H9 (cell line): ENCODE measurements around the gene SF3A2. TPM values are rescaled to one million over a fixed set of nuclear protein-coding genes. Genes with fewer than 3 reads are reported as not detected.

ENCODE experiments used
- DNase-seq: peaks from one replicate; pipeline ENCODE4 v3.0.0-alpha.2; 2017
- H2AFZ ChIP-seq: one replicate; pipeline ENCODE4 v1.6.1; 2013; ENCODE audit warnings: mild to moderate bottlenecking, low read length, control low read depth, moderate library complexity
- H2AK5ac ChIP-seq: 2 replicates; pipeline ENCODE4 v1.6.1; 2013; ENCODE audit warnings: low read length, control low read depth, mixed read lengths; ENCODE audit not compliant: insufficient read length
- H2BK120ac ChIP-seq: one replicate; pipeline ENCODE4 v1.6.1; 2013; ENCODE audit warnings: low read depth, mild to moderate bottlenecking, low read length, control low read depth, inconsistent platforms; ENCODE audit not compliant: poor library complexity, severe bottlenecking
- H2BK12ac ChIP-seq: 2 replicates; pipeline ENCODE4 v1.6.1; 2013; ENCODE audit warnings: low read length, control low read depth, mixed read lengths, low read depth; ENCODE audit not compliant: insufficient read length
- H2BK15ac ChIP-seq: 2 replicates; pipeline ENCODE4 v1.6.1; 2013; ENCODE audit warnings: low read depth, low read length, control low read depth
- H2BK20ac ChIP-seq: one replicate; pipeline ENCODE4 v1.6.1; 2013; ENCODE audit warnings: low read depth, mild to moderate bottlenecking, low read length, control low read depth, inconsistent platforms; ENCODE audit not compliant: poor library complexity, severe bottlenecking
- H2BK5ac ChIP-seq: 2 replicates; pipeline ENCODE4 v1.6.1; 2013; ENCODE audit warnings: low read length, control low read depth, mixed read lengths; ENCODE audit not compliant: insufficient read length
- H3K14ac ChIP-seq: 2 replicates; pipeline ENCODE4 v1.6.1; 2013; ENCODE audit warnings: low read length, control low read depth; ENCODE audit not compliant: insufficient read depth
- H3K18ac ChIP-seq: 2 replicates; pipeline ENCODE4 v1.6.1; 2013; ENCODE audit warnings: low read depth, mild to moderate bottlenecking, mixed read lengths, low read length, control low read depth; ENCODE audit not compliant: insufficient read length
- H3K23ac ChIP-seq: 2 replicates; pipeline ENCODE4 v1.6.1; 2013; ENCODE audit warnings: low read length, control low read depth, mixed read lengths, low read depth; ENCODE audit not compliant: insufficient read length
- H3K23me2 ChIP-seq: 2 replicates; pipeline ENCODE4 v1.6.1; 2013; ENCODE audit warnings: low read depth, mild to moderate bottlenecking, mixed read lengths, low read length, control low read depth; ENCODE audit not compliant: insufficient read length, poor library complexity, severe bottlenecking
- H3K27ac ChIP-seq: 2 replicates; pipeline ENCODE4 v1.5.1; 2013; ENCODE audit warnings: low read length, control low read depth, mixed read lengths, low read depth; ENCODE audit not compliant: insufficient read length
- H3K27me3 ChIP-seq: 2 replicates; pipeline ENCODE4 v1.6.1; 2013; ENCODE audit warnings: low read length, control low read depth, inconsistent platforms; ENCODE audit not compliant: insufficient read depth
- H3K4ac ChIP-seq: 2 replicates; pipeline ENCODE4 v1.6.1; 2013; ENCODE audit warnings: low read depth, mild to moderate bottlenecking, control low read depth, inconsistent platforms, low read length, moderate library complexity
- H3K4me1 ChIP-seq: 2 replicates; pipeline ENCODE4 v1.6.1; 2013; ENCODE audit warnings: low read length, control low read depth, inconsistent platforms; ENCODE audit not compliant: insufficient read depth
- H3K4me2 ChIP-seq: 2 replicates; pipeline ENCODE4 v1.6.1; 2013; ENCODE audit warnings: low read length, control low read depth, mixed read lengths; ENCODE audit not compliant: insufficient read length, insufficient read depth
- H3K56ac ChIP-seq: 2 replicates; pipeline ENCODE4 v1.6.1; 2013; ENCODE audit warnings: low read depth, mild to moderate bottlenecking, mixed read lengths, low read length, control low read depth; ENCODE audit not compliant: insufficient read length
- H3K79me1 ChIP-seq: 2 replicates; pipeline ENCODE4 v1.6.1; 2013; ENCODE audit warnings: low read depth, mild to moderate bottlenecking, moderate library complexity, low read length, control low read depth, inconsistent platforms; ENCODE audit not compliant: insufficient read depth, poor library complexity, severe bottlenecking
- H3K79me2 ChIP-seq: 2 replicates; pipeline ENCODE4 v1.6.1; 2013; ENCODE audit warnings: low read length, control low read depth, inconsistent platforms; ENCODE audit not compliant: insufficient read depth
- H3K9ac ChIP-seq: 2 replicates; pipeline ENCODE4 v1.6.1; 2013; ENCODE audit warnings: low read length, control low read depth, mixed read lengths; ENCODE audit not compliant: insufficient read length; ENCODE audit errors: extremely low read depth
- H3K9me3 ChIP-seq: one replicate; pipeline ENCODE4 v1.6.1; 2013; ENCODE audit warnings: low read depth, low read length, inconsistent platforms; ENCODE audit not compliant: control insufficient read depth
- H3T11ph ChIP-seq: one replicate; pipeline ENCODE4 v1.6.1; 2013; ENCODE audit warnings: mild to moderate bottlenecking, low read length, control low read depth, inconsistent platforms
- H4K20me1 ChIP-seq: one replicate; pipeline ENCODE4 v1.6.1; 2013; ENCODE audit not compliant: control insufficient read depth, insufficient read length, insufficient read depth
- H4K5ac ChIP-seq: 2 replicates; pipeline ENCODE4 v1.6.1; 2013; ENCODE audit warnings: low read depth, mild to moderate bottlenecking, mixed read lengths, low read length, control low read depth; ENCODE audit not compliant: insufficient read length
- H4K8ac ChIP-seq: replicated peaks from 2 replicates; pipeline ENCODE4 v1.6.1; 2013; ENCODE audit warnings: low read length, control low read depth, mixed read lengths, low read depth; ENCODE audit not compliant: insufficient read length
- H4K91ac ChIP-seq: 2 replicates; pipeline ENCODE4 v1.6.1; 2013; ENCODE audit warnings: low read depth, mild to moderate bottlenecking, moderate library complexity, mixed read lengths, low read length, control low read depth; ENCODE audit not compliant: insufficient read length
- H3K27ac Mint-ChIP-seq, 3 experiments: 2 replicates in 2 of 3; 3 replicates in 1 of 3; pipeline ENCODE4 v1.8.0; 2020 to 2021; ENCODE audit warnings: mixed read lengths in 3 of 3, mild to moderate bottlenecking in 1 of 3, moderate library complexity in 1 of 3
- H3K27me3 Mint-ChIP-seq: 2 replicates; pipeline ENCODE4 v1.8.0; 2021; ENCODE audit warnings: low read depth, mild to moderate bottlenecking, moderate library complexity, mixed read lengths
- H3K36me3 Mint-ChIP-seq, 3 experiments: 2 replicates in 2 of 3; 3 replicates in 1 of 3; pipeline ENCODE4 v1.8.0; 2020 to 2021; ENCODE audit warnings: low read depth in 3 of 3, mixed read lengths in 3 of 3; ENCODE audit not compliant: insufficient read depth in 1 of 3
- H3K4me1 Mint-ChIP-seq, 2 experiments: 2 replicates each; pipeline ENCODE4 v1.8.0; 2020; ENCODE audit warnings: mixed read lengths in 2 of 2
- H3K4me3 Mint-ChIP-seq, 2 experiments: 2 replicates in 1 of 2; 3 replicates in 1 of 2; pipeline ENCODE4 v1.8.0; 2020 to 2021; ENCODE audit warnings: mild to moderate bottlenecking in 2 of 2, mixed read lengths in 2 of 2, moderate library complexity in 1 of 2
- H3K9me3 Mint-ChIP-seq, 2 experiments: 2 replicates in 1 of 2; 3 replicates in 1 of 2; pipeline ENCODE4 v1.8.0; 2020; ENCODE audit warnings: mild to moderate bottlenecking in 2 of 2, mixed read lengths in 2 of 2, moderate library complexity in 1 of 2
- whole genome bisulfite sequencing: extraction: QIAGEN DNeasy Blood & Tissue Kit; methylation state at CpG from one replicate; pipeline ENCODE4 v1.1.7; 2013; ENCODE audit warnings: missing lambda C conversion rate, low lambda C conversion rate, mixed read lengths; ENCODE audit not compliant: insufficient read length; ENCODE audit errors: extremely low coverage; 5-methylcytosine and 5-hydroxymethylcytosine counted together
- total RNA-seq: library from RNA; stranded (reverse); gene quantifications from 2 replicates; pipeline ENCODE4 v1.2.1, GENCODE V29; 2021
- TF ChIP-seq, protein P1 (sequence below): fragments of 200-600 bp; sonication (generic); conservative IDR thresholded peaks from 3 replicates; pipeline ENCODE4 v1.8.0; 2021; ENCODE audit warnings: antibody characterized with exemption, mild to moderate bottlenecking

SF3A2 gene
- total RNA-seq, 1 experiment from 2014 or later: 166 TPM

- no CpG with 5 or more reads among the region's 43 CpGs for WGBS
- H3K23ac ChIP-seq: no peak overlapping the region
- no peak overlapping the region for H3K27ac ChIP-seq
- H2BK20ac ChIP-seq: no peak overlapping the region
- peak overlapping the region; percentile 61 for H3K4me2 ChIP-seq
- no peak overlapping the region for H3K18ac ChIP-seq
- no peak overlapping the region for H2BK5ac ChIP-seq
- H3K4ac ChIP-seq: no peak overlapping the region
- H3K9ac ChIP-seq: peak overlapping the region; percentile 70
- H3K79me1 ChIP-seq: no peaks in the 10 kb centered on the region
- DNase-seq: peak; percentile 34
- Mint-ChIP-seq H3K4me1 (peaks cover 22 to 33% of the 10 kb centered on the region in 2 experiments), H3K27ac (peak overlapping the region; percentile 89 to 97 (median 94); a peak in 6 of 7 replicates), H3K4me3 (peak overlapping the region; percentile 91 to 97), H3K36me3 (peaks cover 21 to 42% (median 28%) of the 10 kb centered on the region in 3 experiments), H3K27me3 (peaks cover 6% of the 10 kb centered on the region; the same call in 1 of the 2 replicates), H3K9me3 (no peaks in the 10 kb centered on the region; a peak in 3 of 5 replicates)
- no peaks in the 10 kb centered on the region for H3K9me3 ChIP-seq
- no peak overlapping the region for H3K56ac ChIP-seq
- no peak overlapping the region for H2BK15ac ChIP-seq
- no peaks in the 10 kb centered on the region for H3K27me3 ChIP-seq
- H4K8ac ChIP-seq: no peak overlapping the region
- peaks cover 24% of the 10 kb centered on the region; the same call in 1 of the 2 replicates for H3K79me2 ChIP-seq
- peaks cover 4% of the 10 kb centered on the region for H3K23me2 ChIP-seq
- H3K14ac ChIP-seq: no peak overlapping the region; the same call in 1 of the 2 replicates
- TF ChIP-seq, protein P1, sequence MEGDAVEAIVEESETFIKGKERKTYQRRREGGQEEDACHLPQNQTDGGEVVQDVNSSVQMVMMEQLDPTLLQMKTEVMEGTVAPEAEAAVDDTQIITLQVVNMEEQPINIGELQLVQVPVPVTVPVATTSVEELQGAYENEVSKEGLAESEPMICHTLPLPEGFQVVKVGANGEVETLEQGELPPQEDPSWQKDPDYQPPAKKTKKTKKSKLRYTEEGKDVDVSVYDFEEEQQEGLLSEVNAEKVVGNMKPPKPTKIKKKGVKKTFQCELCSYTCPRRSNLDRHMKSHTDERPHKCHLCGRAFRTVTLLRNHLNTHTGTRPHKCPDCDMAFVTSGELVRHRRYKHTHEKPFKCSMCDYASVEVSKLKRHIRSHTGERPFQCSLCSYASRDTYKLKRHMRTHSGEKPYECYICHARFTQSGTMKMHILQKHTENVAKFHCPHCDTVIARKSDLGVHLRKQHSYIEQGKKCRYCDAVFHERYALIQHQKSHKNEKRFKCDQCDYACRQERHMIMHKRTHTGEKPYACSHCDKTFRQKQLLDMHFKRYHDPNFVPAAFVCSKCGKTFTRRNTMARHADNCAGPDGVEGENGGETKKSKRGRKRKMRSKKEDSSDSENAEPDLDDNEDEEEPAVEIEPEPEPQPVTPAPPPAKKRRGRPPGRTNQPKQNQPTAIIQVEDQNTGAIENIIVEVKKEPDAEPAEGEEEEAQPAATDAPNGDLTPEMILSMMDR: no peak
- no peak overlapping the region for H2AK5ac ChIP-seq
- no peak overlapping the region for H4K5ac ChIP-seq
- 0 out of 2 replicates have a peak, but pooled peaks cover 2% of the 10 kb centered on the region for H3K4me1 ChIP-seq
- H2AFZ ChIP-seq: no peak overlapping the region
- no peak overlapping the region for H2BK12ac ChIP-seq
- peaks cover 2% of the 10 kb centered on the region for H4K20me1 ChIP-seq
- no peak overlapping the region for H2BK120ac ChIP-seq
- no peak overlapping the region for H4K91ac ChIP-seq
- H3T11ph ChIP-seq: no peak overlapping the region
Observed at GRCh38 chr19:2271234-2272103, 34.8 kb downstream of the SF3A2 start.
